Endothelial cell of umbilical vein (primary cell): ENCODE data around the gene NDUFS6. TPM values are rescaled to one million over a fixed set of nuclear protein-coding genes. Genes with fewer than 3 reads are reported as not detected.

Experiments
- BruUV-seq: library from RNA; stranded (reverse); fragments of 400-500 nt; replicated peaks from 2 replicates; lab custom pipeline; 2021; lab: Mats Ljungman, UMichigan
- CTCF ChIA-PET: fragments of 300-600, 350-600 bp; sonication (Branson Sonifier 250); formaldehyde crosslinking; loops from one replicate; lab custom pipeline; 2021; ENCODE audit warnings: antibody characterized with exemption, inconsistent platforms; lab: Charles Lee
- POLR2A ChIA-PET: fragments of 300-600, 350-600 bp; sonication (Branson Sonifier 250); formaldehyde crosslinking; loops from one replicate; lab custom pipeline; 2021; ENCODE audit warnings: antibody characterized with exemption, inconsistent platforms; lab: Charles Lee
- DNase-seq: peaks from one replicate; pipeline ENCODE4 v3.0.0-alpha.2; 2011; ENCODE audit warnings: low read depth, low spot score
- FAIRE-seq: peaks from 2 replicates; lab custom pipeline; 2011; peaks lifted over from hg19 to GRCh38; lab: Jason Lieb, UNC
- H2AFZ ChIP-seq: 2 replicates; pipeline ENCODE4 v1.6.0; 2012; ENCODE audit warnings: low read depth, low read length, control low read depth, inconsistent platforms
- H3K27ac ChIP-seq: 2 replicates; pipeline ENCODE4 v1.5.1; 2011; ENCODE audit warnings: low read depth, mild to moderate bottlenecking, control low read depth, low read length, moderate library complexity; ENCODE audit not compliant: insufficient read depth
- H3K27me3 ChIP-seq, 2 experiments: 2 replicates each; pipeline versions ENCODE4 v1.6.0 to v1.6.1; 2011; ENCODE audit warnings: low read length in 2 of 2, mixed read lengths in 1 of 2; ENCODE audit not compliant: control insufficient read depth in 2 of 2, insufficient read depth in 2 of 2
- H3K36me3 ChIP-seq, 2 experiments: 2 replicates in 1 of 2; 3 replicates in 1 of 2; pipeline ENCODE4 v1.5.1; 2011; ENCODE audit warnings: low read length in 2 of 2, mild to moderate bottlenecking in 1 of 2, moderate library complexity in 1 of 2; ENCODE audit not compliant: control insufficient read depth in 2 of 2, insufficient read depth in 2 of 2; ENCODE audit errors: extremely low read depth in 1 of 2
- H3K4me1 ChIP-seq: 3 replicates; pipeline ENCODE4 v1.5.1; 2011; ENCODE audit warnings: mild to moderate bottlenecking, low read length; ENCODE audit not compliant: control insufficient read depth, insufficient read depth; ENCODE audit errors: extremely low read depth
- H3K4me2 ChIP-seq: 2 replicates; pipeline ENCODE4 v1.6.1; 2011; ENCODE audit warnings: low read length, control low read depth, mixed read lengths; ENCODE audit not compliant: insufficient read depth
- H3K4me3 ChIP-seq, 3 experiments: fragments of 200-600 bp in 1 of 3; sonication (generic), shearing (Covaris generic) in 1 of 3; replicated peaks in 1 of 3; 2 replicates each; pipeline ENCODE4 v1.5.1; 2011 to 2016; ENCODE audit warnings: control low read depth in 3 of 3, low read length in 3 of 3, mild to moderate bottlenecking in 2 of 3, inconsistent platforms in 1 of 3, low read depth in 1 of 3, moderate library complexity in 1 of 3; ENCODE audit not compliant: insufficient read depth in 1 of 3
- H3K79me2 ChIP-seq: 2 replicates; pipeline ENCODE4 v1.6.0; 2012; ENCODE audit warnings: low read length, inconsistent platforms; ENCODE audit not compliant: control insufficient read depth, insufficient read depth
- H3K9ac ChIP-seq: replicated peaks from 2 replicates; pipeline ENCODE3; 2011; ENCODE audit warnings: low read length, control low read depth; ENCODE audit not compliant: insufficient read depth; ENCODE audit errors: extremely low read depth
- H3K9me1 ChIP-seq: replicated peaks from 3 replicates; pipeline ENCODE4 v1.6.0; 2011; ENCODE audit warnings: mild to moderate bottlenecking, low read length; ENCODE audit not compliant: control insufficient read depth, insufficient read depth; ENCODE audit errors: extremely low read depth
- H3K9me3 ChIP-seq: replicated peaks from 2 replicates; pipeline ENCODE4 v1.5.1; 2012; ENCODE audit warnings: low read length, inconsistent platforms; ENCODE audit not compliant: control insufficient read depth, insufficient read depth
- H4K20me1 ChIP-seq: replicated peaks from 2 replicates; pipeline ENCODE3; 2011; ENCODE audit warnings: mild to moderate bottlenecking, low read length; ENCODE audit not compliant: control insufficient read depth, insufficient read depth; ENCODE audit errors: extremely low read depth
- EZH2 ChIP-seq: IDR thresholded peaks from 2 replicates; pipeline ENCODE4 v1.6.1; 2012; ENCODE audit warnings: borderline replicate concordance, low read depth, mild to moderate bottlenecking, moderate library complexity, low read length, inconsistent platforms; ENCODE audit not compliant: severe bottlenecking
- FOS ChIP-seq: IDR thresholded peaks from 2 replicates; pipeline ENCODE4 v1.6.1; 2011; ENCODE audit warnings: mild to moderate bottlenecking, low read length, moderate library complexity, borderline replicate concordance; ENCODE audit not compliant: insufficient read depth
- GATA2 ChIP-seq: IDR thresholded peaks from 2 replicates; pipeline ENCODE4 v1.7.0; 2011; ENCODE audit warnings: low read depth, mild to moderate bottlenecking, moderate library complexity, mixed read lengths, low read length; ENCODE audit not compliant: insufficient read length, insufficient read depth
- JUN ChIP-seq: IDR thresholded peaks from 2 replicates; pipeline ENCODE4 v1.6.1; 2011; ENCODE audit warnings: borderline replicate concordance, low read depth; ENCODE audit not compliant: insufficient read length, insufficient read depth
- MYC ChIP-seq: IDR thresholded peaks from one replicate; pipeline ENCODE4 v1.6.1; 2011; ENCODE audit warnings: mild to moderate bottlenecking, low read depth, low read length
- POLR2A ChIP-seq: IDR thresholded peaks from 2 replicates; pipeline ENCODE4 v1.6.1; 2012; ENCODE audit warnings: low read depth, mild to moderate bottlenecking, control low read depth, low read length
- POLR2AphosphoS5 ChIP-seq: IDR thresholded peaks from 2 replicates; pipeline ENCODE4 v1.6.1; 2012; ENCODE audit warnings: low read depth, mild to moderate bottlenecking, control low read depth, low read length, moderate library complexity; ENCODE audit not compliant: insufficient read depth
- dilution Hi-C: fragments of 300-500 bp; cut with MboI; formaldehyde crosslinking; loops from one replicate; pipeline ENCODE4 v1.15.0; 2019; ENCODE audit warnings: low sequenced_read_pairs; ENCODE audit not compliant: extremely low pct_ligation_motif_present
- intact Hi-C: fragments of 100-400 bp; cut with micrococcal nuclease; formaldehyde crosslinking; loops from one replicate; pipeline ENCODE4 v1.10.0; 2022
- polyA plus RNA-seq, 4 experiments: library from polyadenylated mRNA; depleted of rRNA in 3 of 4; stranded (reverse) in 3 of 4; unstranded in 1 of 4; fragments of >200 nt; gene quantifications; 2 replicates each; pipeline versions ENCODE4 v1.2.1 to v1.2.3, GENCODE V29; 2011 to 2012; ENCODE audit warnings: missing spikeins in 1 of 4
- total RNA-seq: library from RNA; stranded (reverse); gene quantifications from 2 replicates; pipeline ENCODE4 v1.2.3, GENCODE V29; 2021
- TF ChIP-seq, protein P1 (sequence below), 2 donors: IDR thresholded peaks; 1 replicate in 1 of 2; 2 replicates in 1 of 2; pipeline ENCODE4 v1.5.1; 2011; ENCODE audit warnings: low read length in 2 of 2, mild to moderate bottlenecking in 2 of 2, moderate library complexity in 2 of 2, control low read depth in 1 of 2, inconsistent platforms in 1 of 2, low read depth in 1 of 2; ENCODE audit not compliant: insufficient read depth in 1 of 2; ENCODE audit errors: extremely low read depth in 1 of 2
- TF ChIP-seq, protein P2 (sequence below): IDR thresholded peaks from 2 replicates; pipeline ENCODE4 v1.6.1; 2011; ENCODE audit not compliant: insufficient read depth, insufficient read length

Gene NDUFS6
- total and polyA plus RNA-seq, 2 donors (not counting 3 experiments of a cell fraction or from before 2014, with no cell fraction given): 42.5 to 127 TPM

DNA sequence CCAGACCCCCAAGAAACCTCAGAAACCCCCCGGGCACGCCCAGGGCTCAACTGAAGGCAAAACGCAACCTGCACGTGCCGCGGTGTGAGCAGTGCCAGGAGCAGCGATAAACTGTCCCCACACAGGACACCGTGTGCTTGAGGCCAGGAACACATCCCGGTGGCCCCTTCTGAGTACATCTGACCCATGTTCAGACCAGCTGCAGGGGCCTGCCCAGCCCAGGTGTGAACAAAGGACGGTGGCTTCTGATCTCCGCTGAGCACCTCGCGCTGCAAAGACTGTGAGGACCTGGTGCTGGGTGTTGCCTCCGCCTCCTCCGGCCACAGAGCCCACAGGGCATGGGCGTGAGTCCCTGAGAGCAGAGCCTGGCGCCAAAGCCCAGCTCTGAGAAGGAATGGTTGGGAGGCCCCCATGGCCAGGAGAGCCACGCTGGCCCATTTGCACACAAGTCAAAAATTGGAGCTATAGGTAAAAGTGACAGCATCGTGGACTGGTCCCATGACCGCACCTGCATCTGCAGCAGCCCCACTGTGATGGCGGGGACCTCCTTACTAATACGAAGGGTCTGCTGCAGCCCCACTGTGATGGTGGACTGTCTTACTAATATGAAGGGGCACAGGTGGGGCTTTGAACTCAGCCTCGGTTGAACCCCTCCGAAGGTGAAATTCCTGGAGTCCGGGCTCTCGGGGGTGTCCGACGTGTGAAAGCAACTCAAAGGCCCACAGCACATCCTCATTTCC, 31.5 kb downstream of the NDUFS6 start:
- H2AFZ ChIP-seq: no peak overlapping the region
- H4K20me1 ChIP-seq: no peaks in the 10 kb centered on the region
- no peaks in the 10 kb centered on the region for H3K9me3 ChIP-seq
- FAIRE-seq (no peak), DNase-seq (no peak)
- no peaks in the 10 kb centered on the region for H3K27me3 ChIP-seq
- TF ChIP-seq, protein P1, sequence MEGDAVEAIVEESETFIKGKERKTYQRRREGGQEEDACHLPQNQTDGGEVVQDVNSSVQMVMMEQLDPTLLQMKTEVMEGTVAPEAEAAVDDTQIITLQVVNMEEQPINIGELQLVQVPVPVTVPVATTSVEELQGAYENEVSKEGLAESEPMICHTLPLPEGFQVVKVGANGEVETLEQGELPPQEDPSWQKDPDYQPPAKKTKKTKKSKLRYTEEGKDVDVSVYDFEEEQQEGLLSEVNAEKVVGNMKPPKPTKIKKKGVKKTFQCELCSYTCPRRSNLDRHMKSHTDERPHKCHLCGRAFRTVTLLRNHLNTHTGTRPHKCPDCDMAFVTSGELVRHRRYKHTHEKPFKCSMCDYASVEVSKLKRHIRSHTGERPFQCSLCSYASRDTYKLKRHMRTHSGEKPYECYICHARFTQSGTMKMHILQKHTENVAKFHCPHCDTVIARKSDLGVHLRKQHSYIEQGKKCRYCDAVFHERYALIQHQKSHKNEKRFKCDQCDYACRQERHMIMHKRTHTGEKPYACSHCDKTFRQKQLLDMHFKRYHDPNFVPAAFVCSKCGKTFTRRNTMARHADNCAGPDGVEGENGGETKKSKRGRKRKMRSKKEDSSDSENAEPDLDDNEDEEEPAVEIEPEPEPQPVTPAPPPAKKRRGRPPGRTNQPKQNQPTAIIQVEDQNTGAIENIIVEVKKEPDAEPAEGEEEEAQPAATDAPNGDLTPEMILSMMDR (IDR thresholded peaks at IDR 0.05; ENCODE audit: extremely low read depth in 1 of 2, insufficient read depth in 1 of 2, low read depth in 1 of 2, low read length in 2 of 2): no peak
- no peak for TF ChIP-seq FOS
- TF ChIP-seq MYC: no peak
- no peak for TF ChIP-seq EZH2
- TF ChIP-seq, protein P2, sequence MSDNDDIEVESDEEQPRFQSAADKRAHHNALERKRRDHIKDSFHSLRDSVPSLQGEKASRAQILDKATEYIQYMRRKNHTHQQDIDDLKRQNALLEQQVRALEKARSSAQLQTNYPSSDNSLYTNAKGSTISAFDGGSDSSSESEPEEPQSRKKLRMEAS: no peak
- no peak for TF ChIP-seq POLR2A
- no peak for TF ChIP-seq JUN
- TF ChIP-seq POLR2AphosphoS5: no peak
- TF ChIP-seq GATA2: no peak
- H3K4me1 ChIP-seq: no peaks in the 10 kb centered on the region
- ChIA-PET POLR2A (no interaction called here), CTCF (no interaction called here)
- no peak overlapping the region for H3K27ac ChIP-seq
- H3K9ac ChIP-seq: no peak overlapping the region
- no peak overlapping the region for H3K4me3 ChIP-seq
- H3K9me1 ChIP-seq: no peaks in the 10 kb centered on the region
- dilution Hi-C loops: no loop called here
- H3K79me2 ChIP-seq: no peaks in the 10 kb centered on the region
- intact Hi-C loops: no loop called here
- H3K4me2 ChIP-seq: no peak overlapping the region
- BruUV-seq: no TSS peak
- H3K36me3 ChIP-seq: no peaks in the 10 kb centered on the region
